PC-3 (cell line): Measurements from ENCODE around the gene SPAM1. TPM values are rescaled to one million over a fixed set of nuclear protein-coding genes. Genes with fewer than 3 reads are reported as not detected.

ENCODE experiments used
- ATAC-seq: fragments of 200-7000 bp; cut with Tn5 transposase; 2 replicates; pipeline ENCODE4 v1.9.1; 2020; ENCODE audit warnings: mild to moderate bottlenecking, moderate library complexity
- Bru-seq: library from RNA; stranded (reverse); fragments of 400-500 nt; gene quantifications from one replicate; lab custom pipeline; 2021; lab: Mats Ljungman, UMichigan
- BruChase-seq, 2 experiments: library from RNA; stranded (reverse); fragments of 400-500 nt; gene quantifications; one replicate each; lab custom pipeline; 2021; lab: Mats Ljungman, UMichigan
- BruUV-seq: library from RNA; stranded (reverse); fragments of 400-500 nt; replicated peaks from 2 replicates; lab custom pipeline; 2021; lab: Mats Ljungman, UMichigan
- CTCF ChIA-PET: fragments of 300-600 bp; sonication (Branson Sonifier 250); formaldehyde crosslinking; loops from one replicate; lab custom pipeline; 2022; ENCODE audit warnings: antibody characterized with exemption; lab: Charles Lee
- POLR2A ChIA-PET: fragments of 300-600 bp; sonication (Branson Sonifier 250); formaldehyde crosslinking; loops from one replicate; lab custom pipeline; 2022; ENCODE audit warnings: antibody characterized with exemption; ENCODE audit not compliant: unreplicated experiment; lab: Charles Lee
- DNase-seq: peaks from one replicate; pipeline ENCODE4 v3.0.0-alpha.2; 2015
- H2AFZ ChIP-seq: fragments of 300-600 bp; sonication (generic); 2 replicates; pipeline ENCODE4 v1.6.0; 2016; ENCODE audit warnings: antibody characterized with exemption, low read length
- H3F3A ChIP-seq: fragments of 300-600 bp; sonication (generic); one replicate; pipeline ENCODE4 v1.6.0; 2017; ENCODE audit warnings: antibody characterized with exemption, low read length, control low read depth, mild to moderate bottlenecking; ENCODE audit not compliant: unreplicated experiment
- H3K27ac ChIP-seq: fragments of 300-600 bp; sonication (generic); 2 replicates; pipeline ENCODE4 v1.5.1; 2016; ENCODE audit warnings: mild to moderate bottlenecking, low read length
- H3K27me3 ChIP-seq: fragments of 300-600 bp; sonication (generic); 2 replicates; pipeline ENCODE4 v1.6.1; 2016; ENCODE audit warnings: low read length, mixed read lengths
- H3K36me3 ChIP-seq: fragments of 300-600 bp; sonication (generic); 2 replicates; pipeline ENCODE4 v1.6.1; 2016; ENCODE audit warnings: low read depth, mixed run types, low read length, mixed read lengths
- H3K4me1 ChIP-seq: fragments of 300-600 bp; sonication (generic); 2 replicates; pipeline ENCODE4 v1.5.1; 2016; ENCODE audit warnings: low read length; ENCODE audit not compliant: insufficient read depth
- H3K4me2 ChIP-seq: fragments of 300-600 bp; sonication (generic); 2 replicates; pipeline ENCODE4 v1.6.0; 2016; ENCODE audit warnings: low read length
- H3K4me3 ChIP-seq: fragments of 300-600 bp; sonication (generic); 2 replicates; pipeline ENCODE4 v1.5.1; 2016; ENCODE audit warnings: mild to moderate bottlenecking, low read length, mixed read lengths
- H3K79me2 ChIP-seq: fragments of 300-600 bp; sonication (generic); 2 replicates; pipeline ENCODE4 v1.6.1; 2017; ENCODE audit warnings: low read length, mixed read lengths
- H3K9ac ChIP-seq: fragments of 300-600 bp; sonication (generic); 2 replicates; pipeline ENCODE4 v1.6.0; 2016; ENCODE audit warnings: mild to moderate bottlenecking, low read length
- H3K9me2 ChIP-seq: fragments of 300-600 bp; sonication (generic); replicated peaks from 2 replicates; pipeline ENCODE4 v1.6.1; 2016; ENCODE audit warnings: mixed run types, low read length, mixed read lengths
- H3K9me3 ChIP-seq: fragments of 300-600 bp; sonication (generic); 2 replicates; pipeline ENCODE4 v1.6.1; 2016; ENCODE audit warnings: low read length, mixed read lengths
- H4K20me1 ChIP-seq: fragments of 300-600 bp; sonication (generic); 2 replicates; pipeline ENCODE4 v1.6.1; 2016; ENCODE audit warnings: low read length, mixed read lengths
- CTCF ChIP-seq: fragments of 300-600 bp; sonication (generic); conservative IDR thresholded peaks from 2 replicates; pipeline ENCODE4 v1.5.1; 2017; ENCODE audit warnings: antibody characterized with exemption, low read depth, mild to moderate bottlenecking, low read length
- EZH2 ChIP-seq: fragments of 300-600 bp; sonication (generic); IDR thresholded peaks from one replicate; pipeline ENCODE4 v1.6.1; 2017; ENCODE audit warnings: antibody characterized with exemption, mild to moderate bottlenecking, low read length; ENCODE audit not compliant: unreplicated experiment
- EZH2phosphoT487 ChIP-seq: fragments of 300-600 bp; sonication (generic); IDR thresholded peaks from 2 replicates; pipeline ENCODE4 v1.6.1; 2018; ENCODE audit warnings: mild to moderate bottlenecking, antibody characterized with exemption, low read length, borderline replicate concordance
- intact Hi-C: fragments of 100-400 bp; cut with micrococcal nuclease; formaldehyde crosslinking; loops from 2 replicates; pipeline ENCODE4 v1.9.0; 2023
- long read RNA-seq: library from polyadenylated mRNA; unstranded; transcript quantifications from one replicate; pipeline ENCODE4 v2.0.0, GENCODE V29; 2021; ENCODE audit not compliant: unreplicated experiment
- total RNA-seq: library from RNA; depleted of rRNA; stranded (reverse); fragments of >200 nt; gene quantifications from 2 replicates; pipeline ENCODE4 v1.2.3, GENCODE V29; 2014; rRNA removed

The SPAM1 gene
- total RNA-seq (not detected in 2 replicates), Bru-seq, nascent RNA (percentile 2 among the genes with signal in this experiment), BruChase-seq, experiment 1, labeled RNA remaining after a 6-hour chase (percentile 5 among the genes with signal in this experiment), BruChase-seq, experiment 2, labeled RNA remaining after a 2-hour chase (percentile 9 among the genes with signal in this experiment)
- long read RNA-seq = 0 reads

- ATAC-seq (no peak), DNase-seq (no peak)
- no peak within 1 kb of the TSS for H3K27ac ChIP-seq
- no peak within 1 kb of the TSS for H3K4me2 ChIP-seq
- no peaks in the 10 kb centered on the region for H3K36me3 ChIP-seq
- ChIA-PET POLR2A (no interaction called here), CTCF (no interaction called here)
- H3K4me3 ChIP-seq = no peak within 1 kb of the TSS
- H3K9me2 ChIP-seq = no peaks in the 10 kb centered on the region
- H3K79me2 ChIP-seq = no peaks in the 10 kb centered on the region
- no peak within 1 kb of the TSS for H3K9ac ChIP-seq
- no peaks in the 10 kb centered on the region for H3K27me3 ChIP-seq
- no peak within 1 kb of the TSS for H2AFZ ChIP-seq
- H4K20me1 ChIP-seq = no peaks in the 10 kb centered on the region
- intact Hi-C loops = loop anchor here (5.0 kb wide), 1 partner anchor 872 kb away; no protein-coding TSS in a partner anchor
- no peaks in the 10 kb centered on the region for H3F3A ChIP-seq
- no TSS peak for BruUV-seq
- H3K4me1 ChIP-seq = peaks cover 14% of the 10 kb centered on the region
- no peaks in the 10 kb centered on the region for H3K9me3 ChIP-seq
- TF ChIP-seq EZH2phosphoT487 = no peak
- no peak for TF ChIP-seq EZH2
- TF ChIP-seq CTCF = no peak
Observed at GRCh38 chr7:123924941-123925340, at the start of gene SPAM1. Gene SPAM1, plus strand, starts transcription at chr7:123925241. Its CDS starts 28,330 bp downstream, at chr7:123953571.

- Histone ChIP-seq H3K4me2 (no peak overlapping the region), H3K9me2 (no peaks in the 10 kb centered on the region), H3K9ac (no peak overlapping the region), H3F3A (no peaks in the 10 kb centered on the region), H3K9me3 (no peaks in the 10 kb centered on the region), H3K4me3 (no peak overlapping the region), H3K4me1 (peaks cover 12% of the 10 kb centered on the region; the same call in 1 of the 2 replicates), H3K36me3 (no peaks in the 10 kb centered on the region), H3K27me3 (no peaks in the 10 kb centered on the region), H2AFZ (no peak overlapping the region), H3K79me2 (no peaks in the 10 kb centered on the region), H4K20me1 (no peaks in the 10 kb centered on the region), H3K27ac (no peak overlapping the region)
- ATAC-seq (no peak), DNase-seq (no peak)
- intact Hi-C loops = no loop called here
- ChIA-PET POLR2A (no interaction called here), CTCF (interaction anchor here (0.7 kb wide), 1 partner anchor 79 kb away, joined by 3 read pairs; no protein-coding TSS in a partner anchor)
- no peak for TF ChIP-seq EZH2phosphoT487
- no peak for TF ChIP-seq EZH2
- no peak for TF ChIP-seq CTCF
- BruUV-seq = no TSS peak
Observed at GRCh38 chr7:123876557-123877256, 48.3 kb upstream of the SPAM1 start.

GRCh38 chr7:123879628-123880027, 45.4 kb upstream of the SPAM1 start:
- no TSS peak for BruUV-seq
- no peak overlapping the region for H3K4me2 ChIP-seq
- H4K20me1 ChIP-seq = no peaks in the 10 kb centered on the region
- H3F3A ChIP-seq = no peaks in the 10 kb centered on the region
- H3K9ac ChIP-seq = no peak overlapping the region
- CTCF ChIA-PET = no interaction called here
- intact Hi-C loops = no loop called here
- no peak overlapping the region for H3K4me3 ChIP-seq
- H3K4me1 ChIP-seq = no peaks in the 10 kb centered on the region
- no peak for ATAC-seq
- H3K9me3 ChIP-seq = no peaks in the 10 kb centered on the region
- H3K36me3 ChIP-seq = no peaks in the 10 kb centered on the region
- H3K27ac ChIP-seq = no peak overlapping the region
- POLR2A ChIA-PET = no interaction called here
- DNase-seq = no peak
- H3K27me3 ChIP-seq = no peaks in the 10 kb centered on the region
- no peaks in the 10 kb centered on the region for H3K79me2 ChIP-seq
- no peak for TF ChIP-seq EZH2phosphoT487
- TF ChIP-seq EZH2 = no peak
- TF ChIP-seq CTCF = no peak
- no peaks in the 10 kb centered on the region for H3K9me2 ChIP-seq
- H2AFZ ChIP-seq = no peak overlapping the region
